Measurements from ENCODE around the gene VANGL1. TPM values are rescaled to one million over a fixed set of nuclear protein-coding genes. Genes with fewer than 3 reads are reported as not detected.

Gene VANGL1
- total and polyA plus RNA-seq, 4 donors: 1.6 to 10.9 (median 5.4) TPM

DNA sequence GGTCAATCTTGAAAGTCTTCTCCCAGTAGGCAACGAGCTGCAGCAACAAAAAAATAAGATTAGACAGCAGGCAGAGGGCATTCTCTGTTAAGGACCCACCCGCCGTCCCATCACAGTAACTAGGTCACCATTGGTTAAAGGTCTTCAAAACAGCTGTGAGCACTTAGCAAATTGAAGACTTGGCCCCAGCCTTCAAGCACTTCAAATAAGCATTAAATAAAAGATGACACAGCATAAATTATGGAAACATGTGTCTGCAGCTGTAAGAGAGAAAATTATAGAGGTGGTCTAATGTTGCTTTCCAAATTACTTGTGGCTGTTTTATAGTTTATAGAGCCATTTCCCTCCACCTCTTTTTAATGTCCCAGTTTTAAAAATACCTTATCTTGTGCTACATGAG is 61.2 kb downstream of the VANGL1 start:
- H3K4me3 ChIP-seq: no peak overlapping the region
- no peaks in the 10 kb centered on the region for H3K9me3 ChIP-seq (ENCODE audit: control insufficient read depth in 4 of 4, insufficient read depth in 3 of 4, low read length in 3 of 4)
- peak in 2 of 3 donors; percentile 56 to 59 for DNase-seq
- peaks cover 0 to 10% (median 0%) of the 10 kb centered on the region in 4 donors for H3K36me3 ChIP-seq (ENCODE audit: control insufficient read depth in 4 of 4, insufficient read depth in 4 of 4, low read length in 4 of 4)
- no peak overlapping the region for H3K27ac ChIP-seq (ENCODE audit: low read depth in 1 of 2, low read length in 1 of 2)
- H3K27me3 ChIP-seq (ENCODE audit: control insufficient read depth in 3 of 3, insufficient read depth in 3 of 3, low read length in 2 of 3): no peaks in the 10 kb centered on the region
- WGBS, 2 donors: 71 to 85% methylated on average over 3 of the region's 3 CpGs
- no peak for ATAC-seq (ENCODE audit: insufficient read depth, low FRiP score)
- H3K9ac ChIP-seq (ENCODE audit: insufficient read depth in 1 of 2, low read length in 2 of 2): no peak overlapping the region
- no peak for TF ChIP-seq CTCF (IDR thresholded peaks at IDR 0.05; ENCODE audit: control extremely low read depth, extremely low read depth)
- peaks cover 1 to 19% (median 10%) of the 10 kb centered on the region in 5 donors for H3K4me1 ChIP-seq (ENCODE audit: control insufficient read depth in 5 of 5, insufficient read depth in 5 of 5, low read length in 5 of 5)

DNA sequence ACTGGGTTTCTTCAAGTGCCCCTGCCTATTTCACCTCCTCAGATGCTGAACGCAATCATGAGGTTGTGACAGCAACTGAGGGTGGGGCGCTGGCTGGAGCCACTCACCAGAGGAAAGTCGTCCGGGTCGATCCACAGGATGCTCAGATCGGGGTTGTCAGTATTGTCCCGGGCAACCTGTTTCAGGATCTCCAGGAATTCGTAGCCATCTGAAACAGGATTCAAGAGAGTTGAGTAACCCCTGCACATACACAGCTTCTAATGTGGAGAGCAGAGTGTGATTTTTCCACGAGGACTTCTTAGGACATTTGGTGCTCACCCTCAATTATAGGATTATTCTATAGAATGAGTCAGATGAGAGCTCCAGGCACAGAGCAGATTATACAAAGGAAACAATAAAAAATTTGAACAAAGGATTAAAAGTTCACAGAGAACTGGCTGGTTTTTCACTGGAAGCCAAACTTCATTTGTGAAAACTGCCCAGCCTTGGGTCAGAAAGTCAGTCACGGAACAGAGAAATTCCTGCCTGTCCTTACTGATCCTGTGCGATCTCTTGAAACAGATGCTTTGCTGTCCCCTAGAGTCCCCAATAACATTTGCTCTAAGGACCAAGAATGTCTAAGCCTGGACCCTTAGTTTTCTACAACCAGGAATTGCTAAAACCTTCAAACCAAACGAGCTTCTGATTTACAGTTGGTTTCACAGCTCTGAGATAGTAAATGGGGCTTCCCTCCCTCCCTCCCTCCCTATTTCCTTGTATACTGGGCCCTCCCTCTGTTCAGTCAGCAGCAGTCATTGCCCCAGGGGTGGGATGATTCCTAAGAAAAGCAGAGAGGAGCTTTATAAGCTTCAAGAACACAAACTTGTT is 63.5 kb downstream of the VANGL1 start:
- peak in 1 of 3 donors; percentile 19 for DNase-seq
- no peaks in the 10 kb centered on the region for H3K9me3 ChIP-seq (ENCODE audit: control insufficient read depth in 4 of 4, insufficient read depth in 3 of 4, low read length in 3 of 4)
- H3K27ac ChIP-seq (ENCODE audit: low read depth in 1 of 2, low read length in 1 of 2): no peak overlapping the region
- 84 to 85% methylated on average over 12 of the region's 12 CpGs for WGBS, 2 donors
- peaks cover 0 to 10% (median 0%) of the 10 kb centered on the region in 4 donors for H3K36me3 ChIP-seq (ENCODE audit: control insufficient read depth in 4 of 4, insufficient read depth in 4 of 4, low read length in 4 of 4)
- H3K27me3 ChIP-seq (ENCODE audit: control insufficient read depth in 3 of 3, insufficient read depth in 3 of 3, low read length in 2 of 3): no peaks in the 10 kb centered on the region
- peaks cover 1 to 19% (median 10%) of the 10 kb centered on the region in 5 donors for H3K4me1 ChIP-seq (ENCODE audit: control insufficient read depth in 5 of 5, insufficient read depth in 5 of 5, low read length in 5 of 5)
- H3K4me3 ChIP-seq: no peak overlapping the region
- no peak for TF ChIP-seq CTCF (IDR thresholded peaks at IDR 0.05; ENCODE audit: control extremely low read depth, extremely low read depth)
- no peak for ATAC-seq (ENCODE audit: insufficient read depth, low FRiP score)
- H3K9ac ChIP-seq (ENCODE audit: insufficient read depth in 1 of 2, low read length in 2 of 2): no peak overlapping the region

DNA sequence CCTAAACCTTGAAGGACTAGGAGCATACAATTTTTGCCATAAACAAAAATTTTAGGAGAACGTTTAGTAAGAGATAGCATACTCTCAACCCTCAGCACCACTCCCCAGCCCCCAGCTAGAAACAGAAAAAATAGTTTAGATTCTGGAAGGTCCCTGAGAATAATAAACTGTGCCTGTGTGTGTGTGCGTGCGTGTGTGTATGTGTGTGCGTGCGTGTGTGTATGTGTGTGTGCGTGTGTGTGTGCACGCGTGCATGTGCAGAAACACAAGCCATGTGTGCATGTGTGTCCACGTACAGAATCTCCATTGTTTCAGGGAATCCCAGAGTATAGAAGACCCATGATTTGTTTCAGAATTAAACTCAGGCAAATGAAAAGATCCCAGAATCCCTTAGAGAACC is 64.2 kb downstream of the VANGL1 start:
- 93 to 97% methylated on average over 9 of the region's 9 CpGs for WGBS, 2 donors

More for the DNA sequence above, 64.2 kb downstream of the VANGL1 start:
- no peak overlapping the region for H3K27ac ChIP-seq (ENCODE audit: low read depth in 1 of 2, low read length in 1 of 2)
- no peak overlapping the region for H3K4me3 ChIP-seq
- peaks cover 1 to 19% (median 10%) of the 10 kb centered on the region in 5 donors for H3K4me1 ChIP-seq (ENCODE audit: control insufficient read depth in 5 of 5, insufficient read depth in 5 of 5, low read length in 5 of 5)
- H3K9me3 ChIP-seq (ENCODE audit: control insufficient read depth in 4 of 4, insufficient read depth in 3 of 4, low read length in 3 of 4): no peaks in the 10 kb centered on the region
- no peaks in the 10 kb centered on the region for H3K27me3 ChIP-seq (ENCODE audit: control insufficient read depth in 3 of 3, insufficient read depth in 3 of 3, low read length in 2 of 3)
- no peak for TF ChIP-seq CTCF (IDR thresholded peaks at IDR 0.05; ENCODE audit: control extremely low read depth, extremely low read depth)
- peaks cover 0 to 10% (median 0%) of the 10 kb centered on the region in 4 donors for H3K36me3 ChIP-seq (ENCODE audit: control insufficient read depth in 4 of 4, insufficient read depth in 4 of 4, low read length in 4 of 4)
- DNase-seq: no peak
- no peak overlapping the region for H3K9ac ChIP-seq (ENCODE audit: insufficient read depth in 1 of 2, low read length in 2 of 2)
- ATAC-seq (ENCODE audit: insufficient read depth, low FRiP score): no peak

Data from lung (tissue), 12 donors.